ENCODE measurements around the gene ANGPTL8.

Gene ANGPTL8

GRCh38 chr19:11230621-11231386, 8.6 kb upstream of the ANGPTL8 start:
- H3K36me3 ChIP-seq (ENCODE audit: control insufficient read depth, insufficient read depth, low read length) = peaks cover 5% of the 10 kb centered on the region
- no peak overlapping the region for H3K9ac ChIP-seq (ENCODE audit: low read length)
- no peaks in the 10 kb centered on the region for H3K27me3 ChIP-seq (ENCODE audit: control insufficient read depth, insufficient read depth, low read length)
- H3K9me3 ChIP-seq (ENCODE audit: control insufficient read depth, low read length) = no peaks in the 10 kb centered on the region
- no peak overlapping the region for H3K4me3 ChIP-seq (ENCODE audit: low read length)
- H3K4me1 ChIP-seq (ENCODE audit: control insufficient read depth, insufficient read depth, low read length) = peaks cover 4% of the 10 kb centered on the region

- H3K9me3 ChIP-seq (ENCODE audit: control insufficient read depth, low read length) = no peaks in the 10 kb centered on the region
- H3K36me3 ChIP-seq (ENCODE audit: control insufficient read depth, insufficient read depth, low read length) = no peaks in the 10 kb centered on the region
Observed at GRCh38 chr19:11232555-11232954, 6.9 kb upstream of the ANGPTL8 start.

DNA sequence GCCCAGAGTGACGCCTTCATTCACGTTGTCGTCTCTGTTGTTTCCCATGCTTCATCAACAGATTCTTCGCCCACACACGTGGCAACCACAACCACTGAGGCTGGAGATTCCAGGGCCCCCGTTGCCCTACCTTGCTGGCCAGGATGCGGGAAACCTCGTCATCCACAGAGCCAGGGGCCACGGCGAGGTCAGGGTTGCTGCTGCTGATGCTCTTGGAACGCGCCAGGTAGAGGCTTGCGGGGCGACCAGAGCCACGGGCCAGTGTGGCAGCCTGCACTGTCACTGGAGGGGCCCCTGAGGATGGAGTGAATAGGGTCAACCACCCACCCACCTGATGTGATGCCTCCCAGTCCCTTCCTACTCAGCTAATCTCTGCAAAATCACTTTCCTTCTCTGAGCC, 6.3 kb upstream of the ANGPTL8 start:
- Histone ChIP-seq H3K27me3 (ENCODE audit: control insufficient read depth, insufficient read depth, low read length) (no peaks in the 10 kb centered on the region), H3K9me3 (ENCODE audit: control insufficient read depth, low read length) (no peaks in the 10 kb centered on the region), H3K4me1 (ENCODE audit: control insufficient read depth, insufficient read depth, low read length) (peaks cover 4% of the 10 kb centered on the region), H3K9ac (ENCODE audit: low read length) (no peak overlapping the region), H3K4me3 (ENCODE audit: low read length) (no peak overlapping the region), H3K36me3 (ENCODE audit: control insufficient read depth, insufficient read depth, low read length) (no peaks in the 10 kb centered on the region)

More at GRCh38 chr19:11232555-11232954, 6.9 kb upstream of the ANGPTL8 start:
- Histone ChIP-seq H3K27me3 (ENCODE audit: control insufficient read depth, insufficient read depth, low read length) (no peaks in the 10 kb centered on the region), H3K4me1 (ENCODE audit: control insufficient read depth, insufficient read depth, low read length) (peaks cover 4% of the 10 kb centered on the region), H3K4me3 (ENCODE audit: low read length) (no peak overlapping the region), H3K9ac (ENCODE audit: low read length) (no peak overlapping the region)

DNA sequence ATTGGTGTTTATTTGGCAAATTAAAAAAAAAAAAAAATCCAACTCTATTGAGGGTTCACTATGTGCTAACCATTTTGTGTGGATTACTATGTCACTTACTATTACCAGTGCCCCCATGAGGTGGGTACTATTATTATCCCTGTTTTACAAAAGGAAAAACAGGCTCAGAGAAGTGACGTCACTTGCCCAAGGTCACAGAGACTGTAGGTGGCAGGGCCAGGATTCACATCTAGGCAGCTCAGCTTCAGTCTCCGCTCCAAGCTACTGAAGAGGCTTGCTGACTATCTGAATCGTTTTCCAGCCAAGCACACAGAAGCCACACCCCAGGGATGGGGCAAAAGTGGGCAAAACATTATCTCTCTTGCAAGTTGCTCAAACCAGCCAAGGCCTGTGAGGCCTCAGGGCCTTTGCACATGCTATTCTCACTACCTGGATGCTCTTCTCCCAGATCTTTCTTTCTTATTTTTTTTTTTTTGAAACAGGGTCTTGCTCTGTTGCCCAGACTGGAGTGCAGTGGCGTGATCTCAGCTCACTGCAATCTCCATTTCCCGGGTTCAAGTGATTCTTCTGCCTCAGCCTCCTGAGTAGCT, 4.8 kb upstream of the ANGPTL8 start:
- H3K9ac ChIP-seq (ENCODE audit: low read length) = no peak overlapping the region
- peaks cover 4% of the 10 kb centered on the region for H3K4me1 ChIP-seq (ENCODE audit: control insufficient read depth, insufficient read depth, low read length)
- H3K9me3 ChIP-seq (ENCODE audit: control insufficient read depth, low read length) = no peaks in the 10 kb centered on the region
- no peaks in the 10 kb centered on the region for H3K27me3 ChIP-seq (ENCODE audit: control insufficient read depth, insufficient read depth, low read length)
- no peaks in the 10 kb centered on the region for H3K36me3 ChIP-seq (ENCODE audit: control insufficient read depth, insufficient read depth, low read length)
- no peak overlapping the region for H3K4me3 ChIP-seq (ENCODE audit: low read length)

DNA sequence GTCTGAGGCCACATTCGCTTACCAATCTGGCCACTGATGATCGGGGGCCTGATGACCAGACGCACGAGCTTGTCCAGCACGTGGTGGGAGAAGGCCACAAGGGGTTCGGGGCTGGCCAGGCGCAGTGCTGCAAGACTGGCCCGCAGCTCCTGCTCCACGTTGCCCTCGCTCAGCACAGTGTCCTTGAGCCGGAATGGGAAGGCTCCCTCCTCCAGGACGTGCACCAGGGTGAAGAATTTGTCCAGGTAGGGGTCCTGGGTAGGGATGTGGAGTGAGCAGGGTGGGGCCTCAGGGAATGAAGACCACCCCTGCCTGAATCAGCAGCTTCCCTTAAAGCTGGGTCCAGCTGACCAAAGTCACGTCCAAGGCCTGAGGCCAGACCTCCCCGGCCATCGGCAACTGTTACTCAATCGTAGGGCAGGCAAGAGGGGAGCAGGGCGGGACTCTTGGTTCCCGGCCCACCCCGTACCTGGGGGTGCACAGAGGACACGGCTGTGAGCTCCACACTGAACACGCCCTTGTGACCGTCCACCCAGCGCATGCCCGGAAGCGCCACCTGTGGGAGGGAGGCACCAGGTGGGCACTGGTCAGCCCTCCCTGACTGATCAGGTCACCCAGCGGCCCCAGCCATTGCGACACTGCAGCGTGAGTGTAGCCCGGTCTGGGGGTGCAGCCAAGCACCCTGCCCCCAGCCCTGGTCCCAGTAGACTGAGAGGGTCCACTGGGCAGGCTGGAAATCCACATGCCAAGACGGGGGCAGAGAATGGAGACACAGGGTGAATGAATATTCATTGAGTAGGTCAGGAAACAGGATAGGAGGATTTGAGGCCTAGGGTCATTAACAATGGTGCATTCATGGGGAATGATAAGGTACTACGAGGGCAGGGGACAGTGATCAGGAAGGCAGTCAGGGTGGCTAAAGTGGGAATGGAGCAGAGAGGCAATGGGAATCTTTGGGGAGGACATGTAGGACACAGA, 2.8 kb upstream of the ANGPTL8 start:
- peaks cover 4% of the 10 kb centered on the region for H3K4me1 ChIP-seq (ENCODE audit: control insufficient read depth, insufficient read depth, low read length)
- H3K4me3 ChIP-seq (ENCODE audit: low read length) = no peak overlapping the region
- H3K9ac ChIP-seq (ENCODE audit: low read length) = no peak overlapping the region
- no peaks in the 10 kb centered on the region for H3K27me3 ChIP-seq (ENCODE audit: control insufficient read depth, insufficient read depth, low read length)
- no peaks in the 10 kb centered on the region for H3K36me3 ChIP-seq (ENCODE audit: control insufficient read depth, insufficient read depth, low read length)
- H3K9me3 ChIP-seq (ENCODE audit: control insufficient read depth, low read length) = no peaks in the 10 kb centered on the region

DNA sequence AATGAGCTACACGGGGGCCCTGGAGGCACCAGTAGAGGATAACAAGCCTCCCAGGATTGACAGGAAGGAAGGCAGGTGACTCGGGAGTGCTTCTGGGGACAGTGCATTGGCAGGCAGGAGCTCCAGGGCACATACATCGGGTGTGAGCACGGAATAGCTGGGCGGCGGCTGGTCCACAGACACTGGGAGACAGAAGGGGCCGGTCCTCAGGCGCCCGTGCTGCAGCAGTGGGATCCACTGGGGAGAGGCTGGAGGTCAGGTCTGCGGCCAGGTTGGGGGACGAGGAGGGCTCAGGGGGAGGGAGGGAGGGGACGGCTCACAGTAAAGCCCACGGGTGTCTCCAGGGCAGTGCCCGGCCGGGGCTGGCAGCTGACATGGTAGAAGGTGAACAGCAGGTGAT, 2.1 kb upstream of the ANGPTL8 start:
- Histone ChIP-seq H3K36me3 (ENCODE audit: control insufficient read depth, insufficient read depth, low read length) (no peaks in the 10 kb centered on the region), H3K9ac (ENCODE audit: low read length) (no peak overlapping the region)

GRCh38 chr19:11238041-11238440, 1.4 kb upstream of the ANGPTL8 start:
- no peak overlapping the region for H3K9ac ChIP-seq (ENCODE audit: low read length)
- H3K36me3 ChIP-seq (ENCODE audit: control insufficient read depth, insufficient read depth, low read length) = no peaks in the 10 kb centered on the region
- no peaks in the 10 kb centered on the region for H3K9me3 ChIP-seq (ENCODE audit: control insufficient read depth, low read length)
- no peaks in the 10 kb centered on the region for H3K27me3 ChIP-seq (ENCODE audit: control insufficient read depth, insufficient read depth, low read length)
- H3K4me3 ChIP-seq (ENCODE audit: low read length) = no peak overlapping the region
- peaks cover 4% of the 10 kb centered on the region for H3K4me1 ChIP-seq (ENCODE audit: control insufficient read depth, insufficient read depth, low read length)

More for the DNA sequence above, 2.1 kb upstream of the ANGPTL8 start:
- H3K27me3 ChIP-seq (ENCODE audit: control insufficient read depth, insufficient read depth, low read length) = no peaks in the 10 kb centered on the region
- no peak overlapping the region for H3K4me3 ChIP-seq (ENCODE audit: low read length)
- no peaks in the 10 kb centered on the region for H3K9me3 ChIP-seq (ENCODE audit: control insufficient read depth, low read length)
- peaks cover 4% of the 10 kb centered on the region for H3K4me1 ChIP-seq (ENCODE audit: control insufficient read depth, insufficient read depth, low read length)

DNA sequence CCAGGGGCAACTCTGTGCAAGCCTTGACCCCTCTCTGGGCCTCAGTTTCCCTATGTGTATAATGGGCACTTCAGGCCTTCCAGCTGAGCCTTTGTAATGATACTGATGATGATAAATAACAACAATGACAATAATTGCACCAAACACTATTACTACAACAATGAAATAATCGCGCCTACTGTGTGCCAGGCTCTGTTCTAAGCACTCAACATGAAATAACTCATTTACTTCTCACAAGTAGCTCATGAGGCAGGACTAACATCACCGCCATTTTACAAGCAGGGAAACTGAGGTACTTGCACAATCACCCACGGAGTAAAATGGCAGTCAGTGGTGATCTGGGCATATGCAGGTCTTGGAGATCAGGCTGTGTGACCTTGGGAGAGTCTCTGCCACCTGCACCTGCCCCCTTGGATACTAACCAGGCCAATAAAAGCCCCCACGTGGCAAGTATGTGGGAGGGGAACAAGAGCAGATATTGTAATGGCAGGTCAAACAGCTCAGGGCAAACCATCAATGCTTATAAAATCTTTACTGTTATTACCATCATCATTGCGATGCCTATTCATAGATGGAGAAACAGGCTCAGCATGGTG, 540 bp upstream of the ANGPTL8 start:
- peaks cover 9% of the 10 kb centered on the region for H3K4me1 ChIP-seq (ENCODE audit: control insufficient read depth, insufficient read depth, low read length)
- H3K9ac ChIP-seq (ENCODE audit: low read length) = no peak overlapping the region
- no peak overlapping the region for H3K4me3 ChIP-seq (ENCODE audit: low read length)
- no peaks in the 10 kb centered on the region for H3K36me3 ChIP-seq (ENCODE audit: control insufficient read depth, insufficient read depth, low read length)
- no peaks in the 10 kb centered on the region for H3K27me3 ChIP-seq (ENCODE audit: control insufficient read depth, insufficient read depth, low read length)
- H3K9me3 ChIP-seq (ENCODE audit: control insufficient read depth, low read length) = no peaks in the 10 kb centered on the region

DNA sequence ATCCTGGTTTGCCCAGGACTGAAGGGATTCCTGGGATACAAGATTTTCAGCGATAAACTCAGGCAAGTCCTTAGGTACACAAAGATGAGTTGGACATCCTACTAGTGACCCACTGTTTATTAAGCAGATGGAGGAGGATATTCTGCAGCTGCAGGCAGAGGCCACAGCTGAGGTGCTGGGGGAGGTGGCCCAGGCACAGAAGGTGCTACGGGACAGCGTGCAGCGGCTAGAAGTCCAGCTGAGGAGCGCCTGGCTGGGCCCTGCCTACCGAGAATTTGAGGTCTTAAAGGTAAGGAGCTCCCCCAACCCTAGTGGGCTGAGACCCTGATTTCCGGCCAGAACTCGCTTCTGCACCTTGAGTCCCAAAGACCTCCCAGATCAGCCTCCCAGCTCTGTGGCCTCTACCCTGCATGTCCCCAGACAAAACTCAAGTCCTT, 607 bp downstream of the ANGPTL8 start:
- Histone ChIP-seq H3K9ac (ENCODE audit: low read length) (no peak overlapping the region), H3K27me3 (ENCODE audit: control insufficient read depth, insufficient read depth, low read length) (no peaks in the 10 kb centered on the region), H3K4me1 (ENCODE audit: control insufficient read depth, insufficient read depth, low read length) (peaks cover 9% of the 10 kb centered on the region), H3K36me3 (ENCODE audit: control insufficient read depth, insufficient read depth, low read length) (no peaks in the 10 kb centered on the region), H3K4me3 (ENCODE audit: low read length) (no peak overlapping the region), H3K9me3 (ENCODE audit: control insufficient read depth, low read length) (no peaks in the 10 kb centered on the region)

DNA sequence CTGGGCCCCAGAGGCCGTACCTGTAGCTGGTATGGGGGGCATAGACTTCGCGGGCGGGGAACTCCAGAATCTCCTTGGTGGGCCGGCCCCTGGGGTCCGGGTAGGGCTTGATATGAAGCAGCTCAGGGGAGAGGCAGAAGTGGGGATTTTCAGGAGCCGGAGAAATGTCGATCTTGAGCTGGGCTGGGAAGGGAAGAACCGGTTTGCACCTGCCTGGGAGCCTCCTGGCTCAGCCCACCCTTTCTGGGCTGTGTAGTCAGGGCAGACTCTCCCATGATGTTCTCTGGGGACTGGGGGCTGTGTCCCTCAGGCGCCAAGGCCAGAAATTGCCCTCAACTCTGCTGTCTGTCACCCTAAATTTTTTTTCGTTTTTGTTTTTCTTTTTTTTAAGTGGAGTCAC, 2.6 kb downstream of the ANGPTL8 start:
- Histone ChIP-seq H3K27me3 (ENCODE audit: control insufficient read depth, insufficient read depth, low read length) (no peaks in the 10 kb centered on the region), H3K36me3 (ENCODE audit: control insufficient read depth, insufficient read depth, low read length) (no peaks in the 10 kb centered on the region), H3K4me3 (ENCODE audit: low read length) (no peak overlapping the region), H3K4me1 (ENCODE audit: control insufficient read depth, insufficient read depth, low read length) (peaks cover 5% of the 10 kb centered on the region), H3K9me3 (ENCODE audit: control insufficient read depth, low read length) (no peaks in the 10 kb centered on the region), H3K9ac (ENCODE audit: low read length) (no peak overlapping the region)

GRCh38 chr19:11242864-11243797, 3.7 kb downstream of the ANGPTL8 start:
- H3K4me1 ChIP-seq (ENCODE audit: control insufficient read depth, insufficient read depth, low read length) = peaks cover 5% of the 10 kb centered on the region
- no peak overlapping the region for H3K9ac ChIP-seq (ENCODE audit: low read length)
- no peaks in the 10 kb centered on the region for H3K36me3 ChIP-seq (ENCODE audit: control insufficient read depth, insufficient read depth, low read length)
- H3K27me3 ChIP-seq (ENCODE audit: control insufficient read depth, insufficient read depth, low read length) = no peaks in the 10 kb centered on the region
- H3K9me3 ChIP-seq (ENCODE audit: control insufficient read depth, low read length) = no peaks in the 10 kb centered on the region
- H3K4me3 ChIP-seq (ENCODE audit: low read length) = no peak overlapping the region

All from mucosa of stomach (tissue), 1 donor.